Thoracic aorta (tissue), 2 donors: Measurements from ENCODE around the gene GFRA1. TPM values are rescaled to one million over a fixed set of nuclear protein-coding genes. Genes with fewer than 3 reads are reported as not detected.

ENCODE experiments used
- ATAC-seq: fragments of 150-250 bp; one replicate; pipeline ENCODE4 v1.8.0; 2017; ENCODE audit warnings: low read depth; ENCODE audit not compliant: insufficient number of reproducible peaks, low FRiP score
- DNase-seq: peaks from one replicate; pipeline ENCODE4 v3.0.0-alpha.2; 2020; ENCODE audit warnings: low spot score
- H3K27ac ChIP-seq, 2 donors: fragments of 200-600 bp; sonication (generic); 1 replicate in 1 of 2; 2 replicates in 1 of 2; pipeline ENCODE4 v1.5.1; 2016; ENCODE audit warnings: mild to moderate bottlenecking in 2 of 2, moderate library complexity in 2 of 2
- H3K27me3 ChIP-seq: fragments of 200-600 bp; sonication (generic); replicated peaks from 2 replicates; pipeline ENCODE4 v1.6.0; 2016; ENCODE audit warnings: mild to moderate bottlenecking; ENCODE audit not compliant: insufficient read depth
- H3K36me3 ChIP-seq: fragments of 200-600 bp; sonication (generic); one replicate; pipeline ENCODE4 v1.5.1; 2016
- H3K4me1 ChIP-seq, 2 donors: fragments of 200-600 bp; sonication (generic); 1 replicate in 1 of 2; 2 replicates in 1 of 2; pipeline versions ENCODE4 v1.5.1 to v1.6.0; 2016; ENCODE audit warnings: low read depth in 2 of 2, mild to moderate bottlenecking in 1 of 2; ENCODE audit not compliant: control insufficient read depth in 1 of 2
- H3K4me3 ChIP-seq: fragments of 200-600 bp; sonication (generic); 2 replicates; pipeline ENCODE4 v1.5.1; 2016; ENCODE audit warnings: mild to moderate bottlenecking
- H3K9me3 ChIP-seq: fragments of 200-600 bp; sonication (generic); 2 replicates; pipeline ENCODE4 v1.5.1; 2016
- total RNA-seq, 2 donors: library from RNA; depleted of rRNA; stranded (reverse); fragments of >200 nt; gene quantifications; one replicate each; pipeline versions ENCODE4 v1.1.0 to v1.2.3, GENCODE V29; 2016
- TF ChIP-seq, protein P1 (sequence below): fragments of 200-600 bp; sonication (generic); IDR thresholded peaks from one replicate; pipeline ENCODE4 v1.5.1; 2019; ENCODE audit warnings: antibody characterized with exemption

GFRA1 gene
- total RNA-seq, 2 donors from 2014 or later, result 5.8 to 9.3 TPM

DNA sequence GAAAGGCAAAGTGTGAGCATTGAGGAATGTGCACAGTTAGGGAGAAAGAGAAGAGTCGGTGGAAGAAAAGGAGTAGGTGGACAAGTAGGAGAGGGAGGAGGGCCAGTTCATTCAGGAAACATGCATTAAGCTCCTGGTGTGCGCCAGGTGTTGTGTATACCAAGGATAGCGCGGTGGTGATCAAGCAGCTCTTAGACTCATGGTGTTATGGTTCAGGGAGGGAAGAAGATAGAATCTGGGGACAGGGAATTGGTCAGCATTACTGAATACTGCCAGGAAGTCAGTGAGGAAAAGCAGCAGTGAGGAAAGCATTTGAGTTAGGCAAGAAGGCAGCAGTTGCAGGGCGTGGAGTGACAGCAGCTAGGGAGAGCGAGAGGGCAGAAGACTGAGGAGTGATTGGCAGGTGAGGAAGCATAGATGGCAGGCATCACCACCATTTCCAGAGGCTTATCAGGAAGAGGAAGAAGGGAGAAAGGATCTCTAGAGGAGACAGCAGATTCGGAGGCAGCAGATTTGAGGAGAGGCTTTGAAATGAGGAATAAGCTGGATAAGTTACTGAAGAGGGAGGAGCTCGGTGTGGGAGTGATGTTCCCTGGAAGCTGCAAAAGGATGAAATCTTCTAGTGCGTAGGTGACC, 265.6 kb downstream of the GFRA1 start:
- ATAC-seq (no peak), DNase-seq (no peak)

More for the DNA sequence above, 265.6 kb downstream of the GFRA1 start:
- TF ChIP-seq, protein P1, sequence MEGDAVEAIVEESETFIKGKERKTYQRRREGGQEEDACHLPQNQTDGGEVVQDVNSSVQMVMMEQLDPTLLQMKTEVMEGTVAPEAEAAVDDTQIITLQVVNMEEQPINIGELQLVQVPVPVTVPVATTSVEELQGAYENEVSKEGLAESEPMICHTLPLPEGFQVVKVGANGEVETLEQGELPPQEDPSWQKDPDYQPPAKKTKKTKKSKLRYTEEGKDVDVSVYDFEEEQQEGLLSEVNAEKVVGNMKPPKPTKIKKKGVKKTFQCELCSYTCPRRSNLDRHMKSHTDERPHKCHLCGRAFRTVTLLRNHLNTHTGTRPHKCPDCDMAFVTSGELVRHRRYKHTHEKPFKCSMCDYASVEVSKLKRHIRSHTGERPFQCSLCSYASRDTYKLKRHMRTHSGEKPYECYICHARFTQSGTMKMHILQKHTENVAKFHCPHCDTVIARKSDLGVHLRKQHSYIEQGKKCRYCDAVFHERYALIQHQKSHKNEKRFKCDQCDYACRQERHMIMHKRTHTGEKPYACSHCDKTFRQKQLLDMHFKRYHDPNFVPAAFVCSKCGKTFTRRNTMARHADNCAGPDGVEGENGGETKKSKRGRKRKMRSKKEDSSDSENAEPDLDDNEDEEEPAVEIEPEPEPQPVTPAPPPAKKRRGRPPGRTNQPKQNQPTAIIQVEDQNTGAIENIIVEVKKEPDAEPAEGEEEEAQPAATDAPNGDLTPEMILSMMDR, result no peak
- Histone ChIP-seq H3K27me3 (no peaks in the 10 kb centered on the region), H3K36me3 (no peaks in the 10 kb centered on the region), H3K4me1 (no peaks in the 10 kb centered on the region), H3K27ac (no peak overlapping the region), H3K9me3 (no peaks in the 10 kb centered on the region), H3K4me3 (no peak overlapping the region)

Other genes with a start within 250 kb of the GFRA1 start
- not detected for gene CCDC172, start 51.2 kb upstream of the GFRA1 start, total RNA-seq
- gene PNLIPRP3, start 154.6 kb upstream of the GFRA1 start, total RNA-seq, result 1 to 10 TPM in 1 of 2 donors, not detected in 1; 1.1 TPM